GM12892 (cell line): ENCODE data around the gene SLIT3.

Source experiments
- POLR2A ChIP-seq: IDR thresholded peaks from 2 replicates; pipeline ENCODE4 v1.6.1; 2011; ENCODE audit warnings: low read depth, low read length, control low read depth
- POLR2AphosphoS5 ChIP-seq: IDR thresholded peaks from 2 replicates; pipeline ENCODE4 v1.6.1; 2011; ENCODE audit warnings: low read depth, low read length, control low read depth

DNA sequence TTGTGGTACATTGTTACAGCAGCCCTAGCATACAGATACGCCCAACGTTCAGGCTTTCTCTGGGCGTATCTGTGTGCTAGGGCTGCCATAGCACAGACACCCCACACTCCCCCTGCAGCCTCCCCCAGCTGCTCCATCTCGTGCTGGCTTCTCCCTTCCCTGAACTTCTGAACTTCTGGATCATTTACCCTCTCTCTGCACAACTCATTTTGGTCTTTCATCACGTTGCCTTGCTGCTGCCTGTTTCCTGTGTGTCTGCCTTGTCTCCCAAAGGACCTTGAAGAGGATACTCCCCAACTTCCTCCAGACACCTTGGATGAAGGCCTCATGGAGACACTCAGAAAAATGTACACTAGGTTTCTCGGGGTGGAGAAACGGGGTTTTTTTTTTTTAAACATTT, 37.3 kb downstream of the SLIT3 start:
- no peak for TF ChIP-seq POLR2AphosphoS5
- TF ChIP-seq POLR2A, result no peak
